K562 (cell line): ENCODE results near the gene CYBB.

Source experiments
- HCFC1 ChIP-seq: IDR thresholded peaks from 2 replicates; pipeline ENCODE4 v1.6.1; 2012; ENCODE audit warnings: low read depth, low read length, improper control_type of control experiment
- JUND ChIP-seq, 2 experiments: IDR thresholded peaks; 2 replicates in 1 of 2; 3 replicates in 1 of 2; pipeline ENCODE4 v1.6.1; 2011; ENCODE audit warnings: borderline replicate concordance in 2 of 2, low read depth in 2 of 2, low read length in 2 of 2, improper control_type of control experiment in 1 of 2, missing biosample characterization in 1 of 2, missing genetic modification characterization in 1 of 2, missing genetic modification reagents in 1 of 2
- REST ChIP-seq, 2 experiments: fragments of 450-650 bp; formaldehyde crosslinking in 1 of 2; IDR thresholded peaks; 2 replicates each; pipeline versions ENCODE4 v1.4.0 to v1.6.1; 2014 to 2020; ENCODE audit warnings: mild to moderate bottlenecking in 2 of 2, borderline replicate concordance in 1 of 2, low read depth in 1 of 2
- ZNF24 ChIP-seq: fragments of 450-650 bp; IDR thresholded peaks from 2 replicates; pipeline ENCODE4 v1.6.1; 2016

- no peak for TF ChIP-seq REST (IDR thresholded peaks at IDR 0.05; ENCODE audit: borderline replicate concordance)
- no peak for TF ChIP-seq REST (CRISPR knock-in tag; IDR thresholded peaks at IDR 0.05; ENCODE audit: low read depth)
- TF ChIP-seq ZNF24 = no peak
- TF ChIP-seq HCFC1 = no peak
- no peak for TF ChIP-seq JUND (IDR thresholded peaks at IDR 0.05; ENCODE audit: borderline replicate concordance, low read depth, low read length)
- no peak for TF ChIP-seq JUND (tag; IDR thresholded peaks at IDR 0.05; ENCODE audit: borderline replicate concordance, low read depth, low read length)
These were observed 26.5 kb upstream of the CYBB start for GRCh38 chrX:37753384-37753783.
